HCEC 1CT (cell line): ENCODE measurements around the gene KAT2A.

Experiments used
- DNase-seq: peaks from one replicate; pipeline ENCODE4 v3.0.0-alpha.2; 2017

KAT2A gene

GRCh38 chr17:42090964-42091790 is 30.0 kb downstream of the KAT2A start:
- no peak for DNase-seq

DNA sequence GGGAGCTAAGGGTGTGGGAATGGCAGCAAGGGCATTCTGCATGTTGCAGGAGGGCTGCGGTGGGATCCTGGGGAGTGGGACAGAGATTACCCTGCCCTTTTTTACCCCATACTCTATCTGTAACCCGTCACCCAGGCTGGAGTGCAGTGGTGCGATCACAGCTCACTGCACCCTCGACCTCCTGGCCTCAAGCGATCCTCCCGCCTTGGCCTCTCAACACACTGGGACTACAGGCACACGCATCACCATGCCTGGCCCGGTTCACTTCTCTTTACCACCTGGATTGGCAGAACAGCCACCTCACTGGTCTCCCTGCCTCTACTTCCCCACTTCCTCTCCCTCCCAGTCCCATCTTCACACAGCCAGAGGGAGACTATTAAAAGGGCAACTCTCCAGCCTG is 32.4 kb downstream of the KAT2A start:
- no peak for DNase-seq

GRCh38 chr17:42087736-42088705 is 33.1 kb downstream of the KAT2A start:
- no peak for DNase-seq

GRCh38 chr17:42087042-42087701 is 34.0 kb downstream of the KAT2A start:
- DNase-seq, result no peak

- no peak for DNase-seq
Measured at GRCh38 chr17:42081516-42082129, 39.5 kb downstream of the KAT2A start.

DNA sequence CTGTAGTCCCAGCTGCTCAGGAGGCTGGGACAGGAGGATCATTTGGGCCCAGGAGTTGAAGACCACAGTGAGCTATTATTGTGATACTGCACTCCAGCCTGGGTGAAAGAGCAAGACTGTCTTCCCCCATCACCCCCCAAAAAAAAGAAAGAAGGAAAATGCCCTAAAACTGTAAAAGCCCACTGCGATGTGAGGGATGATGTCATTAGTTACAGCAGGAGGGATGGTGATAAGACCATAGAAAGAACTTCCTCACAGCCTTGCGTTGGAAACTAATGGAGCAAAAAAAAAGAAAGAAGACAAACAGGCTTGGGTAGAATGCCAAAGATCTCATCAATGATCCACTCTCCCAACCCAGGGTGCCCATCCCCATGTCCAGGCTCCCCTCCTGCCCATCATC is 41.6 kb downstream of the KAT2A start:
- no peak for DNase-seq

DNA sequence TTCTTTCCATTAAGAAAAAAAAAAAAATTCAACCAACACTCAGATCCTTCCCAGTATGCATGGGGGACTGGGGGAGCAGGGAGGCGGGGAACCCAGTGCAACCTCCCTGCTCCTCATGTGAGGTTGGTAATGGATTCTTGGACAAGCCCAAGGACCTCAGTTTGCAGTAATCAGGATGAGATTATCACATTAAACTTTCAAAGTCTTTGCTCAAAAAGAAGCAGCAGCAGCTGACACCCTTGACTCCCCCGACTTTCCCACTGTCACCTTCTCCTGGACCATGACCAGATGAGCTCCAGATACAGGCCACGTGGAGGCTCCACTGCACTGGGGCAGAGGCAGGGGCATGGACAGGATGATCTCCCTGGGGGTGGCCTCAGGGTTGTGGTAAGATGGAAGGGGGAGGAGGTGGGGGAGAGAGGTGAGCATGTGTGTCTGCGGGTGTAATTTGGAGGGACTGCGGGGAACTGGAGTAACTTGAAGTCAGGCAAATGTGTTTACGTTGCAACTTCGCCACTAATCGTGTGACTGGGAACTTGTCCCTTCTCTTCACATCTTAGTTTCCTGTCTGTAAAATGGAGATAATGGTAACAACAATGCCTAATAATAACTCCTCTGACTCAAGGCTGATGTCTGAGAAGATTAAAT is 42.6 kb downstream of the KAT2A start:
- DNase-seq, result no peak

GRCh38 chr17:42077755-42078154 is 43.4 kb downstream of the KAT2A start:
- DNase-seq, result no peak

GRCh38 chr17:42076797-42077559 is 44.2 kb downstream of the KAT2A start:
- no peak for DNase-seq

DNA sequence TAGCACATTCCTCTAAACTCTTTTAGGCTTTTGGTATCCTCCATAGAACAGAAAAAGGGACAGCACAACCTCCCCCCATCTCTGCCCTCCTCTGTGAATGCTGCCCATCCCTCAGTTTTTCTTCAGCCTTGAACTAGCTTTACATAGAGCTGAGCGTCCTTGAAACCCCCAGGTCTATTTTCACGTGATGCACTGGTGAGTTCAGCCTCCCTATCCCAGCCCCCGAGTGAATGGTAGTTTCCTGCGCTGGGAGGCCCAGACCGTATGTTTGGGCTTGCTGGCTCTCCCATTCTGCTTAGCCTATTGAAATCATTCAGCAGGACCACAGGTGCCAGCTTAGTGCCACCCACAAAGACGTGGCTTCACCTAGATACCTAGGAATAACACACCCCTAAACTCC is 45.4 kb downstream of the KAT2A start:
- no peak for DNase-seq

GRCh38 chr17:42072323-42073187 is 48.6 kb downstream of the KAT2A start:
- DNase-seq, result no peak

DNA sequence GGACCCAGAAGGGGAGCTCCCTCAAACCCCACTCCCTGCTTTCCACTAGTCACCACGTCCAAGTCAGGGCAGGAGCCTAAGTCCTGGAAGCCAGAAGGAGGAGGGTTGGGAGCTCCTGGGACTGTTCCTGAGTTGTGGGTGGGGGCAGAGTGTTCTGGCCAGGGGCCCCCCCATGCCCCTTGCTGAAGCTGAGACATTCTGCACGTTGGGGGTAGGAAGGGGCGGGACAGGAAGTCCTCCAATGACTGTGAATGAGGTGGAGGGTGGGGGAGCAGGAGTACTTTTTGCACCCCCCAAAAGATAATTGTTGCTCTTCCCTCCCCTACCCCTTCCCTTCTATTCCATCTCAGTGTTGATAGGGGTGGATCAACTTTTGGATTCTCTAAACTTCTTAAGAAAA is 49.4 kb downstream of the KAT2A start:
- no peak for DNase-seq

DNA sequence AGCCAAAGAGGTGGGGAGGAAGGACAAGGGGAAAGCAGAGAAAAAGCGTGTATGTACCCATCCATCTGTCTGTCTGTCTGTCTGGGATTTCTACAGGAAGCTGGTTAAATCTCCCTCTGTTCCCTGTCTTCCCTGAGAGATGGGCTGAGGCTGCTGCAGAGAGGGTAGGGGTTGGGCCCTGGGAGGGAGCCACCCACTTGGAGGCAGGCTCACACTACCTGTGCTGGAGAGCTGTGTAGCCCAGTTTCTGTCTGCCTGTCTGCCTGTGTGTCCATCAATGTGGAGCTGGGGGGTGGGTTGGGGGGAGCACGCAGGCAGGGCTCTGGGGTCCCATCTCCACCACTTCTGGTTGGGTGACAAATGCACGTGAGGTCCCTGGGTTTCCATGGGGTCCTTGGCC is 52.2 kb downstream of the KAT2A start:
- DNase-seq, result no peak

DNA sequence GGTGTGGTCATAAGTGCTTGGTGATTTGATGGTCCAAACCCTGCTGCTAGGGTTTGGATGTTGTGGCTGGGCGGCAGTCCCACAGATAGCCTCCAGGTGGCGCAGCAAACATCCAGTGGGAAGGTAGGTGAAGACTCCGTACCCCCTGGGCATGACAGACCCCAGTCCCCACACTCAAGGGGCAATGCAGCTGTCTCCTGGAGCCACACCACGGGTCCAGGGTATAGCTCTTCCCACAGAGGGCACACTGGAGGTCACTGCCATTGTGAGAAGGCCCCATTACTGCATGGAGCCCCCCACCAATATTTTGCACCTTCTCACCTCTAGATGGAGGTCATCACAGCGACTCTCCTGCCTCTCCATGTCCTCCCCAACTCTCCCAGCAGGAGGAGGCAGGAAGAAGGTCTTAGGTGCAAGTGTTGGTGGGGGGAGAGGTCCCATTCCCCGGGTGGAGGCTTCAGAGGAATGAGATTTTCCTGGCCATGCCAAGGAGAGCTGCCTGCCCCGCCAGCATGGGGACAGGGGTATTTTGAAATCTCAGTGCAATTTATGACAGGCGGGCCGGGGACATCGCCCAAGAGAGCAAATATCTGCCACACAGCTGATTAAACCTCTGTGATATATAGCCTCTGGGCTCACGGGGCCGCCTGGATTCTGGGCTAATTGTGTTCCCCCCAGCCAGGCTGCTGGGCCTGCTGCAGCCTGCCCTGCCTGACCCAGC is 53.6 kb downstream of the KAT2A start:
- DNase-seq, result no peak

DNA sequence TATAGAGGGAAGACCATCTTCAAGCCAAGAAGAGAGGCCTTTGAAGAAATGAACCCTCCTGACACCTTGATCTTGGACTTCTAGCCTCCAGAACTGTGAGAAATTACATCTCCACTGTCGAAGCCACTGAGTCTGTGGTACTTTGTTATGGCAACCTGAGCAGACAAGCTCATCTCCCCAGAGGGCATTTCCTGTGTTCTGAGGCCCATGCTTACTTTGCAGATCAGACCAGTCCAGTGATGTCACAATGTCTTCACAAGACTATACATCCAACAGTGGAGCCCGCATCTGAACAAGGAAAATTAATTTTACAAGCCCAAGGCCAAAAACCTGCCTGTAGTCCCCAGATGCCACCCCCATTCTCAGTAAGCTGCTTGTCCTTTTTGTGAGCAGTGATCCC is 56.0 kb downstream of the KAT2A start:
- no peak for DNase-seq
